Superior temporal gyrus (tissue), 1 donor: ENCODE data around the gene ECM2.
"Not testable (repeated sequence)": the region's sequence is repeated elsewhere in the genome, so short reads cannot be mapped to it uniquely, and the experiment has no call there.

Source experiments
- DNase-seq: peaks from one replicate; pipeline ENCODE4 v3.0.0-alpha.2; 2016; ENCODE audit errors: extremely low spot score

Gene ECM2

GRCh38 chr9:92535940-92536850 lies at the start of gene ECM2:
ECM2 (minus strand) TSS chr9:92535990; CDS start chr9:92522866, 13,124 bp downstream.
- no peak for DNase-seq

- DNase-seq: no peak
Measured at GRCh38 chr9:92576175-92576574, 40.4 kb upstream of the ECM2 start.

DNA sequence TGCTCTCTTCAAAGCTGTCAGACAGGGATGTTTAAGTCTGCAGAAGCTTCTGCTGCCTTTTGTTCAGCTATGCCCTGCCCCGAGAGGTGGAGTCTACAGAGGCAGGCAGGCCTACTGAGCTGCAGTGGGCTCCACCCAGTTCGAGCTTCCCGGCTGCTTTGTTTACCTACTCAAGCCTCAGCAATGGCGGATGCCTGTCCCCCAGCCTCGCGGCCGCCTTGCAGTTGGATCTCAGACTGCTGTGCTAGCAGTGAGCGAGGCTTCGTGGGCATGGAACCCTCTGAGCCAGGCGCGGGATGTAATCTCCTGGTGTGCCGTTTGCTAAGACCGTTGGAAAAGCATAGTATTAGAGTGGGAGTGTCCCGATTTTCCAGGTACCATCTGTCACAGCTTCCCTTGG lies 37.8 kb upstream of the ECM2 start:
- not testable (repeated sequence) for DNase-seq

GRCh38 chr9:92571871-92572270 lies 36.1 kb upstream of the ECM2 start:
- not testable (repeated sequence) for DNase-seq

DNA sequence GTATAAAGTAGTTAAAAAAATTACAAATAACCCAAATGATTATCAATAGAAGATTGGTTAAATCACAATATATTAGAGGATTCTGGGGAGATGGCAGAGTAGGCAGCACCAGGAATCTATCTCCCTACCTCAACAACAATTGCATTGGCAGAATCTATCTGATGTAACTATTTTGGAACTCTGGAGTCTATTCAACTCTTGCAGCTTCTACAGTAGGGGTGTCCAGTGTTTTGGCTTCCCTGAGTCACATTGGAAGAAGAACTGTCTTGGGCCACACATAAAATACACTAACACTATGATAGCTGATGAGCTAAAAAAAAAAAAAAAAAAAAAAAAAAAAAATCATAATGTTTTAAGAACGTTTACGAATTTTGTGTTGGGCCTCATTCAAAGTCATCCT lies 29.2 kb upstream of the ECM2 start:
- no peak for DNase-seq

DNA sequence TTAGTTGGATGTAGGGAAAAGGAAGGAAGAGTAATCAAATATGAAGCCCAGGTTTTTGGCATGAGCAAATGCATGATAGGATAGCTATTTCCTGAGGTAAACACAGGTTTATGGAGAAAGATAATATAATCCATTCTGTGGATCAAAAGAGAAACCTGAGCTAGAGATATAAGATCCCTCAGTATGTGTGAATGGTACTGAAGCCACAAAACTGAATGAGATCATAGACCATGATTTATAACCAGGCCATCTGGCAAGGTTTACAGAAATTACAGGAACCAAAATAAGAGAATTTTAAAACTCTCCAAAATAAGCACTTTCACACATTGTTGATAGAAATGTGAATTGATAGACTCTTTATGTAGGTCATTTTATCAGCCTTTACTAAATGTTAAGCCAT lies 28.7 kb upstream of the ECM2 start:
- DNase-seq: no peak

DNA sequence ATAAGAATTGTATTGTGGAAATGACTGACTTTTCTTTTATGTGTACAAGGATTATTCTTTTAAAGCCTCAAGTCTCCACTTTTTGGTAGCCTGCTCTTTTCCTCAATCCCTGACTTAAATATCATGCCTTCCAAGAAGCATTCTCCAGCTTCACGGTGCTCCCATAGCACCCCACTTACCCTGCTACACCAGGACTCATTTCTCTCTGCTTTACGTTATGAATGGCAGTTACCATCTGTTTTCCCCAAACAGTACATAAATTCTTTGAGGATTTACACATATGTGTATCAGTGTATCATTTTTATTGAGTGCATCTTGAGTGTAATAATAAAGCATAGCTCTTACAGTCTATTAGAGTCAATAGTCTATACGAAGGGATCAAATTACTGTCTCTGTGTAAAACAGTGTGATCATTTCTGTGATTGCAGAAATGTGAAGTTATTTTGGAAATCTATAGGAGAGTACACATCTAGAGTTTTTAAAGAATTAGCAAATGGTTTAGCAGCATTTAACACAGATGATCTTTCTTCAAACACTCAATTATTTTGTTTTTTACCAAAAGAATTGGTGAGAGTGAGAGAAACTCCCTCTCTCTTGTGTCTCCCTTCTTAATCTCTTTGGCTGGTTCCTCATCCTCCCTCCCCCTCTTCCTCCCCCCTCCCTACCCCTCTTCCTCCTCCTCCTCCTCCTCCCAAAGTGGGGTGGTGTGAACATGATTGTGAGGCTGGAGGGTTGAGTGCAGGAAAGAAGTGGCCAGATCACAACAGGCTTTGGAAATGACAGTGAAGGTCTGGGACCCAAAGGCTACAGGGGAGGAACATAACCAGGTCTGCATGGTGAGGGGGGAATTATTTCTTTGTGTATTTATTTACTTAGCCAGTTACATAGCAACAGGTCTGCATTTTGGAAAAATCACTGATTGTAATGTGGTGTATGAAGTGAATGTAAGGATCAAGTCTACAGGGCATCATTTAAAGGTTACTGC lies 27.6 kb upstream of the ECM2 start:
- DNase-seq: no peak

DNA sequence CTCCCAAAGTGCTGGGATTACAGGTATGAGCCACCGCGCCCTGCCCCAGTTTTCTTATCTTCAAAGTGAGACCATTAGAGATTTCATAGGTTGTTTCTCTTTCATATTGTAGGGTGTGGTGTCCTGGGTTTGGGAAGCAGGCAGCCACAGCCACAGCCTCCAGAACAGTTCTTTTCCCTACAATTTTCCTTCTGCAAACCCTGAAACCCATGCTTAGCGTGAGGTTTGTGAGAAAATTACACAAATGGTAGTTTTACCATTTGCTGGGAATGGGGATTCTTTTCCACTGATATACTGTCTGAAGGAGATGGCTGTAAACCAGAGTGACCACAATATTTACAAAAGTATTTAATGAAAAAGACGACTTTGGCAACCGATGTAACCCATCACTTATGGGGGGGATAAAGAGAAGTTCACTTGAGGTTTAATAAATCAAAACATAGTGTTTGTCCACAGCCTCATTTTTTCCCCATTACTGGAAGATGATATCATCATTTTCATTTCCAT lies 26.7 kb upstream of the ECM2 start:
- DNase-seq: no peak

GRCh38 chr9:92561374-92562330 lies 25.9 kb upstream of the ECM2 start:
- no peak for DNase-seq

- DNase-seq: no peak
Measured at GRCh38 chr9:92558612-92559374, 23.0 kb upstream of the ECM2 start.

- DNase-seq: no peak
Measured at GRCh38 chr9:92550765-92551164, 15.0 kb upstream of the ECM2 start.

GRCh38 chr9:92547356-92547755 lies 11.6 kb upstream of the ECM2 start:
- DNase-seq: no peak

DNA sequence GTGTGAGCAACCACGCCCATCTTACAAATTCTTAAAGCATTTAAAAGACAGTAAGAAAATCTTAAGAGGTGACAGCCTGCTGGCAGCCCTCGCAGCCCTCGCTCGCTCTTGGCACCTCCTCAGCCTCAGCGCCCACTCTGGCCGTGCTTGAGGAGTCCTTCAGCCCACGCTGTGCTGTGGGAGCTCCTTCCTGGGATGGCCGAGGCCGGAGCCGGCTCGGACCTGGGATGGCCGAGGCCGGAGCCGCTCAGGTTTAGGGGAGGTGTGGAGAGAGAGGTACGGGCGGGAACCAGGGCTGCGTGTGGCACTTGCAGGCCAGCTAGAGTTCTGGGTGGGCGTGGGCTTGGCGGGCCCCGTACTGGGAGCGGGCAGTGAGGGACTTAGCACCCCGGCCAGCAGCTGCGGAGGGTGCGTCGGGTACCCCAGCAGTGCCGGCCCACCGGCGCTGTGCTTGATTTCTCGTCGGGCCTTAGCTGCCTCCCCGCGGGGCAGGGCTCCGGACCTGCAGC lies 9.3 kb upstream of the ECM2 start:
- DNase-seq: no peak

- no peak for DNase-seq
Measured at GRCh38 chr9:92543972-92544371, 8.2 kb upstream of the ECM2 start.

GRCh38 chr9:92538541-92538940 lies 2.8 kb upstream of the ECM2 start:
- no peak for DNase-seq

DNA sequence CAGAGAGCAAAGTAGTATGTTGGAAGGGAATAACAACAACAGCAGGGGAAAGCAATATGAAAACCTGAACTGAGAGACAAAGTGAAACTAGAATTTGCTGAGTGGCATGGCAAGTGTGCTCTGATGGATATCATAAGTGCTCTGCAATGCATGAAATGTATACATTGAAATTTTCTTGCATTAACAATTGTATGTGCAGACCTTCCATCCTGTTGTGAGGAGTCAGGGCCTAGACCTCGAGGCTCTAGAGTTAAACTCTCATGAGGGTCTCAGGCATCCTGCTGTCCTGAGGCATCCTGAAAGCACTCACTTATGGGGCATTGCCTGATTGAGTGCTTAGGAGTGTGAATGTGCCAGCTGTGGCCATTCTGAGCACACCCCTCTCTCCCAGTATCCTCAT lies 1.1 kb downstream of the ECM2 start:
- no peak for DNase-seq

GRCh38 chr9:92534204-92534603 lies 1.6 kb downstream of the ECM2 start:
- no peak for DNase-seq

GRCh38 chr9:92530893-92531292 lies 4.9 kb downstream of the ECM2 start:
- no peak for DNase-seq

DNA sequence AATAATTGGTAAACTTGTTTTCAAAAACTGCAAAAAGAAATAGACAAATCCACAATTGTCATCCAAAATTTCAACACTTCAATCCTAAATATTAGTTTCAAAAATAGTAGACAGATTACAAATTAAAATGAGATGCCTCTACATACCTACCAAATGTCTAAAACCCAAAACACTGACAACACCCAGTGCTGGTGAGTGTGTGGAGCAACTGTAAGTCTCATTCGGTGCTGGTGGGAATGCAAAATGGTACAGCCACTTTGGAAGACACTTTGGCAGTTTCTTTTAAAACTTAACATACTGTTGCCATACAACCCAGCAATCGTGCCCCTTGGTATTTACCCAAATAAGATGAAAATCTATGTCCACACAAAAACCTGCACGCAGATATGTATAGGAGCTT lies 6.7 kb downstream of the ECM2 start:
- DNase-seq: no peak

DNA sequence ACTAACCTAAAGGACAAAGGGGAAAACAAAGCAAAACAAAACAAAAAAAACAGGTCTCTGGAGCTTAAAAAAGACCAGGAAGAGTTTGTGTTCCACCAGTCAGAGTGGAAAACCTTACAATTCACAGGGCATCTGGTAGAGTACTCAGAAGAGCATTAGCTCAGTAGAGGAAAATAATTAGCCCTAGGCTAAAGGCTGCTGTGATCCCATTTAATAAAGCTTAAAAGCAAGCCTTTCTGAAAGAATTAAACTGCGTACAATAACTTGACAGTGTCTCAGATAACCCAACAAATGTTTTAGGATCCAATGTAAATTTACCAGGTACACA lies 7.3 kb downstream of the ECM2 start:
- no peak for DNase-seq
